Glutamatergic neuron (in vitro differentiated cells): ENCODE data around the gene KIAA1958. TPM values are rescaled to one million over a fixed set of nuclear protein-coding genes. Genes with fewer than 3 reads are reported as not detected.

Experiments
- DNase-seq: peaks from one replicate; pipeline ENCODE4 v3.0.0; 2022
- H3K27ac Mint-ChIP-seq: one replicate; pipeline ENCODE4 v1.8.0; 2020; ENCODE audit warnings: mild to moderate bottlenecking, mixed read lengths, inconsistent platforms; ENCODE audit not compliant: unreplicated experiment
- H3K27me3 Mint-ChIP-seq: one replicate; pipeline ENCODE4 v1.8.0; 2020; ENCODE audit warnings: mild to moderate bottlenecking, moderate library complexity, mixed read lengths, inconsistent platforms; ENCODE audit not compliant: unreplicated experiment
- H3K36me3 Mint-ChIP-seq: one replicate; pipeline ENCODE4 v1.8.0; 2020; ENCODE audit warnings: mild to moderate bottlenecking, mixed read lengths, inconsistent platforms; ENCODE audit not compliant: unreplicated experiment
- H3K4me1 Mint-ChIP-seq: one replicate; pipeline ENCODE4 v1.8.0; 2020; ENCODE audit warnings: mild to moderate bottlenecking, low read depth, mixed read lengths, inconsistent platforms; ENCODE audit not compliant: unreplicated experiment
- H3K4me3 Mint-ChIP-seq: one replicate; pipeline ENCODE4 v1.8.0; 2020; ENCODE audit warnings: mild to moderate bottlenecking, mixed read lengths, inconsistent platforms; ENCODE audit not compliant: unreplicated experiment
- H3K9me3 Mint-ChIP-seq: one replicate; pipeline ENCODE4 v1.8.0; 2020; ENCODE audit warnings: mild to moderate bottlenecking, moderate library complexity, mixed read lengths, inconsistent platforms; ENCODE audit not compliant: unreplicated experiment
- CTCF ChIP-seq: fragments of 200-600 bp; sonication (generic); IDR thresholded peaks from one replicate; pipeline ENCODE4 v1.5.0; 2021; ENCODE audit not compliant: partially characterized antibody, unreplicated experiment
- total RNA-seq: library from RNA; stranded (reverse); fragmentation: NEBNext Ultra II Directional; extraction: Animal tissue kit (Norgen Biotek cat#: 25700); gene quantifications from one replicate; pipeline ENCODE4 v1.2.1, GENCODE V29; 2021; ENCODE audit not compliant: unreplicated experiment

The KIAA1958 gene
- total RNA-seq, 1 donor from 2014 or later: 48.6 TPM

- Mint-ChIP-seq H3K36me3 (no peaks in the 10 kb centered on the region), H3K9me3 (no peaks in the 10 kb centered on the region), H3K4me3 (no peak overlapping the region), H3K27ac (no peak overlapping the region), H3K27me3 (no peaks in the 10 kb centered on the region), H3K4me1 (no peaks in the 10 kb centered on the region)
- no peak for TF ChIP-seq CTCF
- DNase-seq: no peak
Observed at GRCh38 chr9:112703304-112703703, 216.7 kb downstream of the KIAA1958 start.

GRCh38 chr9:112705768-112706427 is 219.3 kb downstream of the KIAA1958 start:
- H3K4me3 Mint-ChIP-seq: no peak overlapping the region
- no peak for TF ChIP-seq CTCF
- no peaks in the 10 kb centered on the region for H3K27me3 Mint-ChIP-seq
- H3K36me3 Mint-ChIP-seq: no peaks in the 10 kb centered on the region
- peak; percentile 24 for DNase-seq
- H3K27ac Mint-ChIP-seq: no peak overlapping the region
- no peaks in the 10 kb centered on the region for H3K4me1 Mint-ChIP-seq
- H3K9me3 Mint-ChIP-seq: no peaks in the 10 kb centered on the region

GRCh38 chr9:112711050-112711689 is 224.5 kb downstream of the KIAA1958 start:
- H3K9me3 Mint-ChIP-seq: no peaks in the 10 kb centered on the region
- DNase-seq: no peak
- TF ChIP-seq CTCF: peak; percentile 51
- H3K36me3 Mint-ChIP-seq: no peaks in the 10 kb centered on the region
- peak overlapping the region; percentile 28 for H3K27ac Mint-ChIP-seq
- no peaks in the 10 kb centered on the region for H3K4me1 Mint-ChIP-seq
- no peak overlapping the region for H3K4me3 Mint-ChIP-seq
- no peaks in the 10 kb centered on the region for H3K27me3 Mint-ChIP-seq

- peaks cover 6% of the 10 kb centered on the region for H3K9me3 Mint-ChIP-seq
- no peaks in the 10 kb centered on the region for H3K36me3 Mint-ChIP-seq
- peaks cover 4% of the 10 kb centered on the region for H3K4me1 Mint-ChIP-seq
- no peak overlapping the region for H3K27ac Mint-ChIP-seq
- H3K27me3 Mint-ChIP-seq: peaks cover 4% of the 10 kb centered on the region
- no peak for DNase-seq
- TF ChIP-seq CTCF: no peak
- no peak overlapping the region for H3K4me3 Mint-ChIP-seq
Observed at GRCh38 chr9:112712678-112713077, 226.1 kb downstream of the KIAA1958 start.

- H3K4me3 Mint-ChIP-seq: peak within 1 kb of the TSS; percentile 99
- H3K4me1 Mint-ChIP-seq: peaks cover 4% of the 10 kb centered on the region
- H3K27me3 Mint-ChIP-seq: peaks cover 9% of the 10 kb centered on the region
- peak within 1 kb of the TSS; percentile 93 for H3K27ac Mint-ChIP-seq
- peaks cover 9% of the 10 kb centered on the region for H3K9me3 Mint-ChIP-seq
- no peaks in the 10 kb centered on the region for H3K36me3 Mint-ChIP-seq
- peak; percentile 97 for DNase-seq
- TF ChIP-seq CTCF: no peak
Observed at GRCh38 chr9:112717661-112718331, 231.2 kb downstream of the KIAA1958 start, which contains the start of gene INIP. Gene INIP (minus strand): TSS chr9:112718117. CDS start chr9:112716485, 1,632 bp downstream.
